Mesendoderm (in vitro differentiated cells): ENCODE results near the gene WDR82.

Source experiments
- DNase-seq: peaks from one replicate; pipeline ENCODE4 v3.0.0; 2013
- H2AK5ac ChIP-seq: 2 replicates; pipeline ENCODE4 v1.6.1; 2013; ENCODE audit warnings: low read length, inconsistent platforms
- H2BK120ac ChIP-seq: 2 replicates; pipeline ENCODE4 v1.6.1; 2013; ENCODE audit warnings: low read depth, mild to moderate bottlenecking, low read length, moderate library complexity, mixed read lengths
- H2BK15ac ChIP-seq: replicated peaks from 2 replicates; pipeline ENCODE4 v1.6.1; 2013; ENCODE audit warnings: low read depth, mild to moderate bottlenecking, moderate library complexity
- H2BK5ac ChIP-seq: 2 replicates; pipeline ENCODE4 v1.6.1; 2013; ENCODE audit warnings: low read length, inconsistent platforms
- H3K18ac ChIP-seq: 2 replicates; pipeline ENCODE4 v1.6.1; 2013; ENCODE audit warnings: mild to moderate bottlenecking, low read length, mixed read lengths
- H3K23ac ChIP-seq: one replicate; pipeline ENCODE4 v1.6.1; 2013; ENCODE audit warnings: low read length
- H3K27ac ChIP-seq: 2 replicates; pipeline ENCODE4 v1.5.1; 2013; ENCODE audit warnings: low read depth, mild to moderate bottlenecking, inconsistent platforms, low read length, moderate library complexity
- H3K27me3 ChIP-seq: 2 replicates; pipeline ENCODE4 v1.6.1; 2013; ENCODE audit warnings: low read length, control low read depth, mild to moderate bottlenecking, inconsistent platforms; ENCODE audit not compliant: insufficient read depth, poor library complexity
- H3K36me3 ChIP-seq: 2 replicates; pipeline ENCODE4 v1.6.1; 2013; ENCODE audit warnings: low read length, inconsistent platforms; ENCODE audit not compliant: control insufficient read depth, insufficient read depth
- H3K4ac ChIP-seq: one replicate; pipeline ENCODE4 v1.6.1; 2013; ENCODE audit warnings: low read depth, mild to moderate bottlenecking, low read length, moderate library complexity
- H3K4me1 ChIP-seq: 2 replicates; pipeline ENCODE4 v1.6.1; 2013; ENCODE audit warnings: low read depth, low read length, inconsistent platforms; ENCODE audit not compliant: control insufficient read depth
- H3K4me2 ChIP-seq: 2 replicates; pipeline ENCODE4 v1.6.1; 2013; ENCODE audit warnings: low read length
- H3K4me3 ChIP-seq: 2 replicates; pipeline ENCODE4 v1.5.1; 2013; ENCODE audit warnings: mild to moderate bottlenecking, low read length
- H3K56ac ChIP-seq: one replicate; pipeline ENCODE4 v1.6.1; 2013; ENCODE audit warnings: low read length
- H3K79me1 ChIP-seq: 2 replicates; pipeline ENCODE4 v1.6.1; 2013; ENCODE audit warnings: low read length, inconsistent platforms
- H3K79me2 ChIP-seq: 2 replicates; pipeline ENCODE4 v1.6.1; 2013; ENCODE audit warnings: mild to moderate bottlenecking, low read length; ENCODE audit not compliant: control insufficient read depth, insufficient read depth
- H3K9ac ChIP-seq: 2 replicates; pipeline ENCODE4 v1.6.1; 2013; ENCODE audit warnings: low read length, inconsistent platforms
- H4K5ac ChIP-seq: one replicate; pipeline ENCODE4 v1.6.1; 2013; ENCODE audit warnings: low read length
- H4K8ac ChIP-seq: one replicate; pipeline ENCODE4 v1.6.1; 2013; ENCODE audit warnings: low read depth, mild to moderate bottlenecking, control low read depth, low read length, moderate library complexity
- WGBS: extraction: QIAGEN DNeasy Blood & Tissue Kit; methylation state at CpG from one replicate; pipeline ENCODE4 v1.1.7; 2013; ENCODE audit warnings: low lambda C conversion rate, missing lambda C conversion rate; ENCODE audit not compliant: insufficient coverage; ENCODE audit errors: extremely low coverage; 5-methylcytosine and 5-hydroxymethylcytosine counted together

Gene WDR82

DNA sequence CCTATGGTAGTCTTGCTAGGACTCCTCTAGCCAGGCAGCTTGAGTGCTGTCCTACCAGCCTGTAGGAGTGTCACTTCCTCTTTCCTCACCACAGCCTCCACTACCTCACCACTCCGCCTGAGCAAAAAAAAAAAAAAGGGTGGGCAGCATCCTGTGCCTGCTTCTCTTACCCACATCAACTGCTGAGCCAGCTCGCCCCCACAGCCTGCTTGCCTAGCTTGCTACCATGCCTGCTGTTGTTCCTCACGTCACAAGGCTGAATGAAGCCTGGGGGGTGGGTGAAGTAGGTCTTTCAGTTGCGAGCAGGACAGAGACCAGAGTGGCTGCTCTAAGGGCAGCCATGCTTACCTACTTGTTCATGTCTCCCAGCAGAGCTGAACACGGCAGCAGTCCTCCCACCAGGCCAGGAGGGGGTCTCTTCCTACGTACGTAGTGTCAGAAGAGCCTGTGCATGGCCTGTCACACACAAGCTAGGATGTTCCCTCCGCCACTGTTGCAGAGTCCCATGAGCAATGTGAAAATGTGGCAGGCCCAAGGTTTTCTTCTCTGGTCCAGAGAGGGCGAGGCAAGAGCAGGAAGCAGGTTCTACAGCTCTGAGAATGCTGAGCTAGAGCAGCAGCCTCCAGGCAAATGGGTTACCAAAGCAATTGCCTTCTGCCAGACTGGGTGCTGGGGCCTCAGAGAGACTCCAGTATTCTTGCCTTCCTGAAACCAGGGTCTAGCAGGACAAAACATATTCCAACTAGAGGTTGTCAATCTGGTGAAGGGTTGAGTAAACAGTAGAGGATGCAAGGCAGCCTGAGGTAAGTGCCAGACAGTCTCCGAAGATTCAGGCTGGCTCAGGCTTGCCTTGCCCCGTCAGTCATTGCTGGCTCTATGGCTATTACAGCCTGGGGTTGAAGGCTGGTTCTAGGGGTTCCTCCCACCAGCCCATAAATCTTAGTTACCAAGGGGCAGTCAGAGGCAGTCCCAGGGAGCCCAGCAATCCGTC lies 24.8 kb downstream of the WDR82 start:
- H3K79me2 ChIP-seq, result no peaks in the 10 kb centered on the region
- no peak overlapping the region for H3K23ac ChIP-seq
- DNase-seq, result no peak
- no peak overlapping the region for H2AK5ac ChIP-seq
- H3K4me1 ChIP-seq, result no peaks in the 10 kb centered on the region
- no peak overlapping the region for H3K4ac ChIP-seq
- no peaks in the 10 kb centered on the region for H3K79me1 ChIP-seq
- no peak overlapping the region for H3K4me2 ChIP-seq
- peaks cover 15% of the 10 kb centered on the region for H3K36me3 ChIP-seq
- H3K9ac ChIP-seq, result no peak overlapping the region
- H4K5ac ChIP-seq, result no peak overlapping the region
- H3K27ac ChIP-seq, result no peak overlapping the region
- H2BK120ac ChIP-seq, result no peak overlapping the region
- no peak overlapping the region for H2BK15ac ChIP-seq
- H4K8ac ChIP-seq, result no peak overlapping the region
- H2BK5ac ChIP-seq, result no peak overlapping the region
- H3K18ac ChIP-seq, result no peak overlapping the region
- no peak overlapping the region for H3K56ac ChIP-seq
- no CpG with 5 or more reads among the region's 12 CpGs for WGBS
- no peaks in the 10 kb centered on the region for H3K27me3 ChIP-seq
- no peak overlapping the region for H3K4me3 ChIP-seq

- Histone ChIP-seq H2BK120ac (no peak overlapping the region), H4K5ac (no peak overlapping the region), H3K27ac (no peak overlapping the region), H2AK5ac (no peak overlapping the region), H3K56ac (no peak overlapping the region), H3K36me3 (peaks cover 6% of the 10 kb centered on the region), H3K23ac (no peak overlapping the region), H2BK5ac (no peak overlapping the region), H3K4me3 (no peak overlapping the region), H2BK15ac (no peak overlapping the region), H3K18ac (no peak overlapping the region), H3K79me1 (no peaks in the 10 kb centered on the region), H3K4me2 (no peak overlapping the region), H3K4me1 (peaks cover 2% of the 10 kb centered on the region), H3K4ac (no peak overlapping the region), H3K27me3 (no peaks in the 10 kb centered on the region), H3K79me2 (no peaks in the 10 kb centered on the region), H3K9ac (no peak overlapping the region), H4K8ac (no peak overlapping the region)
- WGBS, result no CpG with 5 or more reads among the region's 1 CpG
- DNase-seq, result no peak
Observed at GRCh38 chr3:52250122-52250521, 28.3 kb downstream of the WDR82 start.

- no CpG with 5 or more reads among the region's 6 CpGs for WGBS
Observed at GRCh38 chr3:52249683-52250082, 28.8 kb downstream of the WDR82 start.

GRCh38 chr3:52248816-52249547 lies 29.5 kb downstream of the WDR82 start:
- Histone ChIP-seq H3K18ac (no peak overlapping the region), H3K4me1 (peaks cover 2% of the 10 kb centered on the region), H3K27ac (no peak overlapping the region), H3K9ac (no peak overlapping the region), H3K23ac (no peak overlapping the region), H4K5ac (no peak overlapping the region), H3K79me2 (no peaks in the 10 kb centered on the region), H3K4me3 (no peak overlapping the region), H4K8ac (no peak overlapping the region), H2AK5ac (no peak overlapping the region), H3K27me3 (no peaks in the 10 kb centered on the region), H2BK5ac (no peak overlapping the region), H3K56ac (no peak overlapping the region), H3K36me3 (peaks cover 4% of the 10 kb centered on the region), H2BK120ac (no peak overlapping the region), H3K4me2 (no peak overlapping the region), H2BK15ac (no peak overlapping the region), H3K4ac (no peak overlapping the region), H3K79me1 (no peaks in the 10 kb centered on the region)
- no peak for DNase-seq
- WGBS, result no CpG with 5 or more reads among the region's 10 CpGs

More at GRCh38 chr3:52249683-52250082, 28.8 kb downstream of the WDR82 start:
- DNase-seq, result no peak
- H3K4me1 ChIP-seq, result peaks cover 2% of the 10 kb centered on the region
- no peaks in the 10 kb centered on the region for H3K79me1 ChIP-seq
- no peaks in the 10 kb centered on the region for H3K27me3 ChIP-seq
- no peak overlapping the region for H3K27ac ChIP-seq
- no peak overlapping the region for H3K4me3 ChIP-seq
- H2BK15ac ChIP-seq, result no peak overlapping the region
- no peak overlapping the region for H4K8ac ChIP-seq
- H3K4ac ChIP-seq, result no peak overlapping the region
- no peak overlapping the region for H3K56ac ChIP-seq
- no peak overlapping the region for H2BK5ac ChIP-seq
- no peak overlapping the region for H3K18ac ChIP-seq
- no peaks in the 10 kb centered on the region for H3K79me2 ChIP-seq
- H3K9ac ChIP-seq, result no peak overlapping the region
- H3K4me2 ChIP-seq, result no peak overlapping the region
- no peak overlapping the region for H3K23ac ChIP-seq
- H2AK5ac ChIP-seq, result no peak overlapping the region
- no peak overlapping the region for H2BK120ac ChIP-seq
- no peak overlapping the region for H4K5ac ChIP-seq
- H3K36me3 ChIP-seq, result peaks cover 6% of the 10 kb centered on the region

GRCh38 chr3:52248165-52248541 lies 30.3 kb downstream of the WDR82 start:
- no peak overlapping the region for H3K56ac ChIP-seq
- no peaks in the 10 kb centered on the region for H3K27me3 ChIP-seq
- no peak overlapping the region for H3K18ac ChIP-seq
- H3K4ac ChIP-seq, result no peak overlapping the region
- no peaks in the 10 kb centered on the region for H3K79me1 ChIP-seq
- H3K4me3 ChIP-seq, result no peak overlapping the region
- H2AK5ac ChIP-seq, result no peak overlapping the region
- H4K8ac ChIP-seq, result no peak overlapping the region
- H2BK120ac ChIP-seq, result no peak overlapping the region
- H3K36me3 ChIP-seq, result no peaks in the 10 kb centered on the region
- H2BK15ac ChIP-seq, result no peak overlapping the region
- no peak for DNase-seq
- H3K23ac ChIP-seq, result no peak overlapping the region
- no CpG with 5 or more reads among the region's 10 CpGs for WGBS
- H3K9ac ChIP-seq, result no peak overlapping the region
- H2BK5ac ChIP-seq, result no peak overlapping the region
- no peak overlapping the region for H4K5ac ChIP-seq
- no peak overlapping the region for H3K27ac ChIP-seq
- H3K4me1 ChIP-seq, result peaks cover 2% of the 10 kb centered on the region
- H3K79me2 ChIP-seq, result no peaks in the 10 kb centered on the region
- no peak overlapping the region for H3K4me2 ChIP-seq
